ENCODE data around the gene ARID2. TPM values are rescaled to one million over a fixed set of nuclear protein-coding genes. Genes with fewer than 3 reads are reported as not detected.
A peak's percentile ranks its signal among the peaks of the same experiment; 100 is the strongest.

Gene ARID2
- total RNA-seq, 1 experiment from 2014 or later = 72.2 TPM

DNA sequence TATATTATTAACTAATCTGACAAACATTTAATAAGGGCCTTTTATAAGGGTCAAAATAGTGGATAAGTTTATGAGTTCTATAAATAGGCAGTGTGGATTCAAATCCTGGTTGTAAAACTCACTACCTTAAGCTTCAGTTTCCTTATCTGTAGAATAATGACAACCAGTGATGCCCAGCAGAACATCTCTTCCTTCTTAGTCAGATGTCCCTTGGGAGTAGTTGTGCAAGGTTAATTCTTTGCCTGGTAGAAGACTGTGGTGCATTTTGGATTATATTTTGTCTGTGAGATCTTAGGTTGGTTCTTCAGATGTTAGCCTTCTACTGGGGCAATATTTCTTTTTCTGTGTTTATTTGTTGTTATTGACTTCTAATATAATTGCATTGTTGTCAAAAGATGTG is 59.5 kb downstream of the ARID2 start:
- no peaks in the 10 kb centered on the region for H3K9me3 ChIP-seq (ENCODE audit: low read depth, low read length, poor library complexity, severe bottlenecking)
- no peaks in the 10 kb centered on the region for H3K27me3 ChIP-seq (replicated peaks; ENCODE audit: insufficient read depth, low read depth, low read length, poor library complexity)
- CTCF ChIA-PET = no interaction called here
- TF ChIP-seq CTCF (conservative IDR thresholded peaks at IDR 0.05; ENCODE audit: low read depth, low read length) (no peak), EZH2 (IDR thresholded peaks at IDR 0.05; ENCODE audit: borderline replicate concordance, low read depth, low read length, poor library complexity, severe bottlenecking) (no peak)
- peaks cover 11% of the 10 kb centered on the region for H3K4me1 ChIP-seq (ENCODE audit: insufficient read depth, low read length, poor library complexity, severe bottlenecking)
- no TSS peak for BruUV-seq (replicated peaks)
- H3K4me3 ChIP-seq (ENCODE audit: low read depth, low read length, poor library complexity, severe bottlenecking) = no peak overlapping the region
- intact Hi-C loops (cut with micrococcal nuclease; ENCODE audit: unreplicated experiment) = loop anchor here (2.0 kb wide), 1 partner anchor 14 kb away; no protein-coding TSS in a partner anchor
- POLR2A ChIA-PET (ENCODE audit: low non-redundant PET) = no interaction called here
- H3K27ac ChIP-seq (ENCODE audit: low read depth, low read length, poor library complexity, severe bottlenecking) = no peak overlapping the region
- peak; percentile 86 for DNase-seq (ENCODE audit: low spot score)
- no peaks in the 10 kb centered on the region for H3K36me3 ChIP-seq (ENCODE audit: insufficient read depth, low read length, poor library complexity, severe bottlenecking)

- ChIA-PET POLR2A (ENCODE audit: low non-redundant PET) (no interaction called here), CTCF (no interaction called here)
- no peaks in the 10 kb centered on the region for H3K27me3 ChIP-seq (replicated peaks; ENCODE audit: insufficient read depth, low read depth, low read length, poor library complexity)
- no TSS peak for BruUV-seq (replicated peaks)
- no peak overlapping the region for H3K4me3 ChIP-seq (ENCODE audit: low read depth, low read length, poor library complexity, severe bottlenecking)
- intact Hi-C loops (cut with micrococcal nuclease; ENCODE audit: unreplicated experiment) = no loop called here
- H3K9me3 ChIP-seq (ENCODE audit: low read depth, low read length, poor library complexity, severe bottlenecking) = no peaks in the 10 kb centered on the region
- no peak for DNase-seq (ENCODE audit: low spot score)
- TF ChIP-seq CTCF (conservative IDR thresholded peaks at IDR 0.05; ENCODE audit: low read depth, low read length) (no peak), EZH2 (IDR thresholded peaks at IDR 0.05; ENCODE audit: borderline replicate concordance, low read depth, low read length, poor library complexity, severe bottlenecking) (no peak)
- peaks cover 4% of the 10 kb centered on the region for H3K4me1 ChIP-seq (ENCODE audit: insufficient read depth, low read length, poor library complexity, severe bottlenecking)
- H3K36me3 ChIP-seq (ENCODE audit: insufficient read depth, low read length, poor library complexity, severe bottlenecking) = no peaks in the 10 kb centered on the region
- no peak overlapping the region for H3K27ac ChIP-seq (ENCODE audit: low read depth, low read length, poor library complexity, severe bottlenecking)
These were observed 64.9 kb downstream of the ARID2 start for GRCh38 chr12:45794422-45794821.

DNA sequence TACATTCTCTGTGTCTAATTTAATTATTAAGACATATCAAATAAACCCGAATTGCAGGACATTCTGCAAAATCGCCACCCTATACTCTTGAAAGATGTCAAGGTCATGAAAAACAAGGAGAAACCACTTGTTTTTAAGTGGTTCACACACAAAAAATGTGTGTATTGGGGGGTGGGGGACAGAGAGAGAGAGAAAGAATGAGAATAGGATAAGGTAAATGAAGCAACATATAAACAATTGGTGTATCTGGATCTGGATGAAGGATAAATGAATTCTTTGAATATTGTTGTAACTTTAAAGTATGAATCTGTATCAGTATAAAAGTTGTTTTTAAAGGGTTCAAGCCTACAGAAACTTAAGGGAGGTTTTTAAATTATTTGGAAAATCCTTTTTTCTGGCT is 72.1 kb downstream of the ARID2 start:
- TF ChIP-seq EZH2 (IDR thresholded peaks at IDR 0.05; ENCODE audit: borderline replicate concordance, low read depth, low read length, poor library complexity, severe bottlenecking) (no peak), CTCF (conservative IDR thresholded peaks at IDR 0.05; ENCODE audit: low read depth, low read length) (no peak)
- Histone ChIP-seq H3K9me3 (ENCODE audit: low read depth, low read length, poor library complexity, severe bottlenecking) (no peaks in the 10 kb centered on the region), H3K36me3 (ENCODE audit: insufficient read depth, low read length, poor library complexity, severe bottlenecking) (no peaks in the 10 kb centered on the region), H3K27ac (ENCODE audit: low read depth, low read length, poor library complexity, severe bottlenecking) (no peak overlapping the region), H3K27me3 (replicated peaks; ENCODE audit: insufficient read depth, low read depth, low read length, poor library complexity) (no peaks in the 10 kb centered on the region), H3K4me3 (ENCODE audit: low read depth, low read length, poor library complexity, severe bottlenecking) (no peak overlapping the region), H3K4me1 (ENCODE audit: insufficient read depth, low read length, poor library complexity, severe bottlenecking) (peaks cover 11% of the 10 kb centered on the region)
- ChIA-PET CTCF (no interaction called here), POLR2A (ENCODE audit: low non-redundant PET) (no interaction called here)
- BruUV-seq (replicated peaks) = no TSS peak
- intact Hi-C loops (cut with micrococcal nuclease; ENCODE audit: unreplicated experiment) = loop anchor here (2.0 kb wide), 1 partner anchor 13 kb away; no protein-coding TSS in a partner anchor
- DNase-seq (ENCODE audit: low spot score) = no peak
